GM23338 (cell line): ENCODE measurements around the gene DGKG. TPM values are rescaled to one million over a fixed set of nuclear protein-coding genes. Genes with fewer than 3 reads are reported as not detected.

Experiments
- ATAC-seq: fragments of 200-7000 bp; cut with Tn5 transposase; 3 replicates; pipeline ENCODE4 v1.9.1; 2020
- DNase-seq: peaks from one replicate; pipeline ENCODE4 v3.0.0-alpha.2; 2015; ENCODE audit warnings: low spot score
- H2AFZ ChIP-seq: fragments of 200-600 bp; sonication (generic); 2 replicates; pipeline ENCODE4 v1.8.0; 2016; ENCODE audit warnings: antibody characterized with exemption, mild to moderate bottlenecking, moderate library complexity
- H3F3A ChIP-seq: fragments of 200-600 bp; sonication (generic); replicated peaks from 2 replicates; pipeline ENCODE4 v1.8.0; 2017; ENCODE audit warnings: antibody characterized with exemption, mixed run types, low read depth
- H3K27ac ChIP-seq: fragments of 200-600 bp; sonication (generic); 2 replicates; pipeline ENCODE4 v1.6.1; 2016; ENCODE audit warnings: low read depth
- H3K27me3 ChIP-seq: fragments of 200-600 bp; sonication (generic); 2 replicates; pipeline ENCODE4 v1.8.0; 2016; ENCODE audit warnings: mild to moderate bottlenecking, mixed run types, moderate library complexity; ENCODE audit not compliant: insufficient read depth
- H3K36me3 ChIP-seq: fragments of 200-600 bp; sonication (generic); 2 replicates; pipeline ENCODE4 v1.8.0; 2016; ENCODE audit warnings: mild to moderate bottlenecking; ENCODE audit not compliant: insufficient read depth
- H3K4me1 ChIP-seq: fragments of 200-600 bp; sonication (generic); 2 replicates; pipeline ENCODE4 v1.8.0; 2016; ENCODE audit warnings: mild to moderate bottlenecking, moderate library complexity; ENCODE audit not compliant: insufficient read depth
- H3K4me2 ChIP-seq: fragments of 200-600 bp; sonication (generic); 2 replicates; pipeline ENCODE4 v1.7.1; 2017; ENCODE audit warnings: mixed run types
- H3K4me3 ChIP-seq: fragments of 200-600 bp; sonication (generic); 2 replicates; pipeline ENCODE4 v1.6.1; 2016; ENCODE audit warnings: mixed run types
- H3K79me2 ChIP-seq: fragments of 200-600 bp; sonication (generic); replicated peaks from 2 replicates; pipeline ENCODE4 v1.8.0; 2017; ENCODE audit warnings: mild to moderate bottlenecking; ENCODE audit not compliant: insufficient read depth
- H3K9me2 ChIP-seq: fragments of 200-600 bp; sonication (generic); 2 replicates; pipeline ENCODE4 v1.8.0; 2017; ENCODE audit not compliant: insufficient read depth
- H4K20me1 ChIP-seq: fragments of 200-600 bp; sonication (generic); replicated peaks from 2 replicates; pipeline ENCODE4 v1.8.0; 2017; ENCODE audit warnings: mild to moderate bottlenecking; ENCODE audit not compliant: insufficient read depth
- H3K27ac Mint-ChIP-seq: 2 replicates; pipeline ENCODE4 v1.8.0; 2020; ENCODE audit warnings: inconsistent platforms, mild to moderate bottlenecking, moderate library complexity, mixed read lengths
- H3K27me3 Mint-ChIP-seq: 3 replicates; pipeline ENCODE4 v1.8.0; 2022; ENCODE audit warnings: low read depth, mild to moderate bottlenecking, moderate library complexity, mixed read lengths, inconsistent platforms; ENCODE audit not compliant: insufficient read depth, poor library complexity
- H3K36me3 Mint-ChIP-seq: 3 replicates; pipeline ENCODE4 v1.8.0; 2021; ENCODE audit warnings: low read depth, mild to moderate bottlenecking, inconsistent platforms, moderate library complexity, mixed read lengths
- H3K4me1 Mint-ChIP-seq: 3 replicates; pipeline ENCODE4 v1.8.0; 2020; ENCODE audit warnings: mild to moderate bottlenecking, inconsistent platforms, mixed read lengths
- H3K4me3 Mint-ChIP-seq: 3 replicates; pipeline ENCODE4 v1.8.0; 2021; ENCODE audit warnings: moderate library complexity, mild to moderate bottlenecking, inconsistent platforms, mixed read lengths
- H3K9me3 Mint-ChIP-seq: 3 replicates; pipeline ENCODE4 v1.8.0; 2020; ENCODE audit warnings: moderate library complexity, mild to moderate bottlenecking, inconsistent platforms, mixed read lengths
- EZH2phosphoT487 ChIP-seq: fragments of 200-600 bp; sonication (generic); IDR thresholded peaks from one replicate; pipeline ENCODE4 v1.8.1; 2018; ENCODE audit warnings: antibody characterized with exemption; ENCODE audit not compliant: unreplicated experiment
- JUNB ChIP-seq: IDR thresholded peaks from one replicate; pipeline ENCODE4 v1.6.1; 2016; ENCODE audit warnings: antibody characterized with exemption; ENCODE audit not compliant: unreplicated experiment
- NANOG ChIP-seq: IDR thresholded peaks from 2 replicates; pipeline ENCODE4 v1.6.1; 2016; ENCODE audit warnings: antibody characterized with exemption, borderline replicate concordance
- POLR2AphosphoS5 ChIP-seq: IDR thresholded peaks from 2 replicates; pipeline ENCODE4 v1.6.1; 2016; ENCODE audit warnings: antibody characterized with exemption, low read depth
- STAT1 ChIP-seq: IDR thresholded peaks from one replicate; pipeline ENCODE4 v1.6.1; 2016; ENCODE audit warnings: antibody characterized with exemption; ENCODE audit not compliant: unreplicated experiment
- ZNF114 ChIP-seq: fragments of 250-450 bp; sonication (Bioruptor Pico); IDR thresholded peaks from 2 replicates; pipeline ENCODE4 v1.5.0; 2020; ENCODE audit warnings: mild to moderate bottlenecking, moderate library complexity
- ZNF331 ChIP-seq: fragments of 250-450 bp; sonication (Bioruptor Pico); IDR thresholded peaks from 2 replicates; pipeline ENCODE4 v1.5.0; 2020; ENCODE audit warnings: low read depth, mild to moderate bottlenecking, moderate library complexity
- polyA plus RNA-seq: library from polyadenylated mRNA; unstranded; fragments of >200 nt; fragmentation: Nextera tagmentation; extraction: Ambion mirVana; gene quantifications from 2 replicates; pipeline ENCODE4 v1.2.1, GENCODE V29; 2016
- total RNA-seq: library from RNA; depleted of rRNA; stranded (reverse); fragments of >200 nt; shearing (Covaris generic); gene quantifications from 2 replicates; pipeline ENCODE4 v1.2.3, GENCODE V29; 2014
- TF ChIP-seq, protein P1 (sequence below): IDR thresholded peaks from one replicate; pipeline ENCODE4 v1.6.1; 2018; ENCODE audit warnings: antibody characterized with exemption; ENCODE audit not compliant: unreplicated experiment
- TF ChIP-seq, protein P2 (sequence below): fragments of 250-450 bp; sonication (Bioruptor Pico); IDR thresholded peaks from 2 replicates; pipeline ENCODE4 v1.5.0; 2020; ENCODE audit warnings: mild to moderate bottlenecking, moderate library complexity
- TF ChIP-seq, protein P3 (sequence below), 2 experiments: fragments of 200-600 bp in 1 of 2; sonication (generic) in 1 of 2; conservative IDR thresholded peaks; 2 replicates each; pipeline versions ENCODE4 v1.5.1 to v1.6.1; 2016 to 2017; ENCODE audit warnings: antibody characterized with exemption in 2 of 2, low read depth in 2 of 2, mild to moderate bottlenecking in 2 of 2, moderate library complexity in 1 of 2
- TF ChIP-seq, protein P4 (sequence below): IDR thresholded peaks from 2 replicates; pipeline ENCODE4 v1.6.1; 2016; ENCODE audit warnings: antibody characterized with exemption

DGKG gene
- total and polyA plus RNA-seq, 2 experiments from 2014 or later: 0.14 to 0.31 TPM

DNA sequence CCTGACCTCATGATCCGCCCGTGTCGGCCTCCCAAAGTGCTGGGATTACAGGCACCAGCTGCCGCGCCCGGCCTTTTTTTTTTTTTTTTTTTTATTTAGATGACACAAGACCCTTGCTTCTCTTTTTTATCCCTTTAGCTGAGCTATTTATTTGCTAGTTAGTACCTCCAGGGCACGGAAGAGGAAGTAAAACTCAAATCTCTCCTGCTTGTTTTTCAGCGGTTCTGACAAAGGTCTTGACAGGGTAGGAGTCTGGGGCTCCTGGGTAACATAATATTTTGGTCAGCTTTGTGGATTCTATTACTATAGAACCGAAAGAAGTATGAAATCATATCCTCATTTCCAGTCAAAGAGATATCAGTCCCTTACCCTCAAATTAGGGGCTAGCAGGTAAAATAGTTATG is 209.1 kb downstream of the DGKG start (continued):
- TF ChIP-seq, protein P1, sequence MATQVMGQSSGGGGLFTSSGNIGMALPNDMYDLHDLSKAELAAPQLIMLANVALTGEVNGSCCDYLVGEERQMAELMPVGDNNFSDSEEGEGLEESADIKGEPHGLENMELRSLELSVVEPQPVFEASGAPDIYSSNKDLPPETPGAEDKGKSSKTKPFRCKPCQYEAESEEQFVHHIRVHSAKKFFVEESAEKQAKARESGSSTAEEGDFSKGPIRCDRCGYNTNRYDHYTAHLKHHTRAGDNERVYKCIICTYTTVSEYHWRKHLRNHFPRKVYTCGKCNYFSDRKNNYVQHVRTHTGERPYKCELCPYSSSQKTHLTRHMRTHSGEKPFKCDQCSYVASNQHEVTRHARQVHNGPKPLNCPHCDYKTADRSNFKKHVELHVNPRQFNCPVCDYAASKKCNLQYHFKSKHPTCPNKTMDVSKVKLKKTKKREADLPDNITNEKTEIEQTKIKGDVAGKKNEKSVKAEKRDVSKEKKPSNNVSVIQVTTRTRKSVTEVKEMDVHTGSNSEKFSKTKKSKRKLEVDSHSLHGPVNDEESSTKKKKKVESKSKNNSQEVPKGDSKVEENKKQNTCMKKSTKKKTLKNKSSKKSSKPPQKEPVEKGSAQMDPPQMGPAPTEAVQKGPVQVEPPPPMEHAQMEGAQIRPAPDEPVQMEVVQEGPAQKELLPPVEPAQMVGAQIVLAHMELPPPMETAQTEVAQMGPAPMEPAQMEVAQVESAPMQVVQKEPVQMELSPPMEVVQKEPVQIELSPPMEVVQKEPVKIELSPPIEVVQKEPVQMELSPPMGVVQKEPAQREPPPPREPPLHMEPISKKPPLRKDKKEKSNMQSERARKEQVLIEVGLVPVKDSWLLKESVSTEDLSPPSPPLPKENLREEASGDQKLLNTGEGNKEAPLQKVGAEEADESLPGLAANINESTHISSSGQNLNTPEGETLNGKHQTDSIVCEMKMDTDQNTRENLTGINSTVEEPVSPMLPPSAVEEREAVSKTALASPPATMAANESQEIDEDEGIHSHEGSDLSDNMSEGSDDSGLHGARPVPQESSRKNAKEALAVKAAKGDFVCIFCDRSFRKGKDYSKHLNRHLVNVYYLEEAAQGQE: no peak
- no peak for TF ChIP-seq NANOG
- no peak for TF ChIP-seq EZH2phosphoT487
- TF ChIP-seq POLR2AphosphoS5: no peak

DNA sequence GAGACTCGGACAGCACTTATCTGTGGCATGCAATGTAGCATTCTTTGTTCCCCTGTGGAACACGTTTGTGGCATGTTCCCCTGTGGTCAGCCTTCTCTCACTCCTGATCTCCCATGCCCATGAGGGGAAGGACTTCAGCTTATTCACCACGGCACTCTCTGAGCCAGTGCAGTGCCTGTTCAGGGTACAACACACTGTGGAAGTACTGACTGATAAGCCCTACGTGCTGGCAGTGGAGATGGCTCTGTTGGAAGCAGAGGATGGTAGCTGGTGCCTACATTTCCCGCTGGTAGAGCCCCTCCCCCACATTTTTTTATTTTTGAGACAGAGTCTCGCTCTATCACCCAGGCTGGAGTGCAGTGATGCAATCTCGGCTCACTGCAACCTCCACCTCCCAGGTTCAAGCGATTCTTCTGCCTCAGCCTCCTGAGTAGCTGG is 209.7 kb downstream of the DGKG start:
- Mint-ChIP-seq H3K27me3 (peaks cover 8% of the 10 kb centered on the region), H3K36me3 (no peaks in the 10 kb centered on the region), H3K4me1 (peaks cover 10% of the 10 kb centered on the region; the same call in 2 of the 3 replicates), H3K9me3 (no peaks in the 10 kb centered on the region), H3K4me3 (no peak overlapping the region), H3K27ac (no peak overlapping the region)
- Histone ChIP-seq H3F3A (no peaks in the 10 kb centered on the region), H3K27ac (no peak overlapping the region), H3K36me3 (no peaks in the 10 kb centered on the region), H3K27me3 (no peaks in the 10 kb centered on the region), H3K4me1 (no peaks in the 10 kb centered on the region), H4K20me1 (no peaks in the 10 kb centered on the region), H3K79me2 (no peaks in the 10 kb centered on the region), H3K4me3 (no peak overlapping the region), H3K9me2 (no peaks in the 10 kb centered on the region), H2AFZ (peak overlapping the region; percentile 59; the same call in 1 of the 2 replicates), H3K4me2 (no peak overlapping the region)
- ATAC-seq (no peak), DNase-seq (no peak)
- no peak for TF ChIP-seq POLR2AphosphoS5
- TF ChIP-seq STAT1: no peak
- TF ChIP-seq EZH2phosphoT487: no peak
- TF ChIP-seq, protein P2, sequence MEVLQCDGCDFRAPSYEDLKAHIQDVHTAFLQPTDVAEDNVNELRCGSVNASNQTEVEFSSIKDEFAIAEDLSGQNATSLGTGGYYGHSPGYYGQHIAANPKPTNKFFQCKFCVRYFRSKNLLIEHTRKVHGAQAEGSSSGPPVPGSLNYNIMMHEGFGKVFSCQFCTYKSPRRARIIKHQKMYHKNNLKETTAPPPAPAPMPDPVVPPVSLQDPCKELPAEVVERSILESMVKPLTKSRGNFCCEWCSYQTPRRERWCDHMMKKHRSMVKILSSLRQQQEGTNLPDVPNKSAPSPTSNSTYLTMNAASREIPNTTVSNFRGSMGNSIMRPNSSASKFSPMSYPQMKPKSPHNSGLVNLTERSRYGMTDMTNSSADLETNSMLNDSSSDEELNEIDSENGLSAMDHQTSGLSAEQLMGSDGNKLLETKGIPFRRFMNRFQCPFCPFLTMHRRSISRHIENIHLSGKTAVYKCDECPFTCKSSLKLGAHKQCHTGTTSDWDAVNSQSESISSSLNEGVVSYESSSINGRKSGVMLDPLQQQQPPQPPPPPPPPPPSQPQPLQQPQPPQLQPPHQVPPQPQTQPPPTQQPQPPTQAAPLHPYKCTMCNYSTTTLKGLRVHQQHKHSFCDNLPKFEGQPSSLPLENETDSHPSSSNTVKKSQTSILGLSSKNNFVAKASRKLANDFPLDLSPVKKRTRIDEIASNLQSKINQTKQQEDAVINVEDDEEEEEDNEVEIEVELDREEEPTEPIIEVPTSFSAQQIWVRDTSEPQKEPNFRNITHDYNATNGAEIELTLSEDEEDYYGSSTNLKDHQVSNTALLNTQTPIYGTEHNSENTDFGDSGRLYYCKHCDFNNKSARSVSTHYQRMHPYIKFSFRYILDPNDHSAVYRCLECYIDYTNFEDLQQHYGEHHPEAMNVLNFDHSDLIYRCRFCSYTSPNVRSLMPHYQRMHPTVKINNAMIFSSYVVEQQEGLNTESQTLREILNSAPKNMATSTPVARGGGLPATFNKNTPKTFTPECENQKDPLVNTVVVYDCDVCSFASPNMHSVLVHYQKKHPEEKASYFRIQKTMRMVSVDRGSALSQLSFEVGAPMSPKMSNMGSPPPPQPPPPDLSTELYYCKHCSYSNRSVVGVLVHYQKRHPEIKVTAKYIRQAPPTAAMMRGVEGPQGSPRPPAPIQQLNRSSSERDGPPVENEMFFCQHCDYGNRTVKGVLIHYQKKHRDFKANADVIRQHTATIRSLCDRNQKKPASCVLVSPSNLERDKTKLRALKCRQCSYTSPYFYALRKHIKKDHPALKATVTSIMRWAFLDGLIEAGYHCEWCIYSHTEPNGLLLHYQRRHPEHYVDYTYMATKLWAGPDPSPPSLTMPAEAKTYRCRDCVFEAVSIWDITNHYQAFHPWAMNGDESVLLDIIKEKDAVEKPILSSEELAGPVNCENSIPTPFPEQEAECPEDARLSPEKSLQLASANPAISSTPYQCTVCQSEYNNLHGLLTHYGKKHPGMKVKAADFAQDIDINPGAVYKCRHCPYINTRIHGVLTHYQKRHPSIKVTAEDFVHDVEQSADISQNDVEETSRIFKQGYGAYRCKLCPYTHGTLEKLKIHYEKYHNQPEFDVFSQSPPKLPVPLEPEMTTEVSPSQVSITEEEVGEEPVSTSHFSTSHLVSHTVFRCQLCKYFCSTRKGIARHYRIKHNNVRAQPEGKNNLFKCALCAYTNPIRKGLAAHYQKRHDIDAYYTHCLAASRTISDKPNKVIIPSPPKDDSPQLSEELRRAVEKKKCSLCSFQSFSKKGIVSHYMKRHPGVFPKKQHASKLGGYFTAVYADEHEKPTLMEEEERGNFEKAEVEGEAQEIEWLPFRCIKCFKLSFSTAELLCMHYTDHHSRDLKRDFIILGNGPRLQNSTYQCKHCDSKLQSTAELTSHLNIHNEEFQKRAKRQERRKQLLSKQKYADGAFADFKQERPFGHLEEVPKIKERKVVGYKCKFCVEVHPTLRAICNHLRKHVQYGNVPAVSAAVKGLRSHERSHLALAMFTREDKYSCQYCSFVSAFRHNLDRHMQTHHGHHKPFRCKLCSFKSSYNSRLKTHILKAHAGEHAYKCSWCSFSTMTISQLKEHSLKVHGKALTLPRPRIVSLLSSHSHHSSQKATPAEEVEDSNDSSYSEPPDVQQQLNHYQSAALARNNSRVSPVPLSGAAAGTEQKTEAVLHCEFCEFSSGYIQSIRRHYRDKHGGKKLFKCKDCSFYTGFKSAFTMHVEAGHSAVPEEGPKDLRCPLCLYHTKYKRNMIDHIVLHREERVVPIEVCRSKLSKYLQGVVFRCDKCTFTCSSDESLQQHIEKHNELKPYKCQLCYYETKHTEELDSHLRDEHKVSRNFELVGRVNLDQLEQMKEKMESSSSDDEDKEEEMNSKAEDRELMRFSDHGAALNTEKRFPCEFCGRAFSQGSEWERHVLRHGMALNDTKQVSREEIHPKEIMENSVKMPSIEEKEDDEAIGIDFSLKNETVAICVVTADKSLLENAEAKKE (CRISPR knock-in tag): no peak
- TF ChIP-seq ZNF331 (CRISPR knock-in tag): no peak
- no peak for TF ChIP-seq NANOG
- TF ChIP-seq, protein P3, sequence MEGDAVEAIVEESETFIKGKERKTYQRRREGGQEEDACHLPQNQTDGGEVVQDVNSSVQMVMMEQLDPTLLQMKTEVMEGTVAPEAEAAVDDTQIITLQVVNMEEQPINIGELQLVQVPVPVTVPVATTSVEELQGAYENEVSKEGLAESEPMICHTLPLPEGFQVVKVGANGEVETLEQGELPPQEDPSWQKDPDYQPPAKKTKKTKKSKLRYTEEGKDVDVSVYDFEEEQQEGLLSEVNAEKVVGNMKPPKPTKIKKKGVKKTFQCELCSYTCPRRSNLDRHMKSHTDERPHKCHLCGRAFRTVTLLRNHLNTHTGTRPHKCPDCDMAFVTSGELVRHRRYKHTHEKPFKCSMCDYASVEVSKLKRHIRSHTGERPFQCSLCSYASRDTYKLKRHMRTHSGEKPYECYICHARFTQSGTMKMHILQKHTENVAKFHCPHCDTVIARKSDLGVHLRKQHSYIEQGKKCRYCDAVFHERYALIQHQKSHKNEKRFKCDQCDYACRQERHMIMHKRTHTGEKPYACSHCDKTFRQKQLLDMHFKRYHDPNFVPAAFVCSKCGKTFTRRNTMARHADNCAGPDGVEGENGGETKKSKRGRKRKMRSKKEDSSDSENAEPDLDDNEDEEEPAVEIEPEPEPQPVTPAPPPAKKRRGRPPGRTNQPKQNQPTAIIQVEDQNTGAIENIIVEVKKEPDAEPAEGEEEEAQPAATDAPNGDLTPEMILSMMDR (conservative IDR thresholded peaks at IDR 0.05; ENCODE audit: low read depth in 2 of 2): no peak
- TF ChIP-seq, protein P4, sequence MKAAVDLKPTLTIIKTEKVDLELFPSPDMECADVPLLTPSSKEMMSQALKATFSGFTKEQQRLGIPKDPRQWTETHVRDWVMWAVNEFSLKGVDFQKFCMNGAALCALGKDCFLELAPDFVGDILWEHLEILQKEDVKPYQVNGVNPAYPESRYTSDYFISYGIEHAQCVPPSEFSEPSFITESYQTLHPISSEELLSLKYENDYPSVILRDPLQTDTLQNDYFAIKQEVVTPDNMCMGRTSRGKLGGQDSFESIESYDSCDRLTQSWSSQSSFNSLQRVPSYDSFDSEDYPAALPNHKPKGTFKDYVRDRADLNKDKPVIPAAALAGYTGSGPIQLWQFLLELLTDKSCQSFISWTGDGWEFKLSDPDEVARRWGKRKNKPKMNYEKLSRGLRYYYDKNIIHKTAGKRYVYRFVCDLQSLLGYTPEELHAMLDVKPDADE: no peak
- no peak for TF ChIP-seq ZNF114 (CRISPR knock-in tag)
- TF ChIP-seq JUNB: no peak
